GM23248 (cell line): ENCODE data around the gene RAD52. TPM values are rescaled to one million over a fixed set of nuclear protein-coding genes. Genes with fewer than 3 reads are reported as not detected.

Experiments
- DNase-seq: peaks from one replicate; pipeline ENCODE4 v3.0.0-alpha.2; 2015
- H2AFZ ChIP-seq: fragments of 200-600 bp; sonication (generic); 2 replicates; pipeline ENCODE4 v1.6.1; 2016; ENCODE audit warnings: antibody characterized with exemption
- H3F3A ChIP-seq: fragments of 200-600 bp; sonication (generic); 2 replicates; pipeline ENCODE4 v1.6.1; 2016; ENCODE audit warnings: mild to moderate bottlenecking, antibody characterized with exemption, mixed run types; ENCODE audit not compliant: insufficient read depth
- H3K27ac ChIP-seq: fragments of 200-600 bp; sonication (generic); 2 replicates; pipeline ENCODE4 v1.5.1; 2016; ENCODE audit warnings: mild to moderate bottlenecking
- H3K27me3 ChIP-seq: fragments of 200-600 bp; sonication (generic); replicated peaks from 2 replicates; pipeline ENCODE4 v1.6.1; 2016; ENCODE audit warnings: mild to moderate bottlenecking; ENCODE audit not compliant: insufficient read depth
- H3K36me3 ChIP-seq: fragments of 200-600 bp; sonication (generic); 2 replicates; pipeline ENCODE4 v1.6.1; 2016; ENCODE audit warnings: low read depth, mild to moderate bottlenecking
- H3K4me1 ChIP-seq: fragments of 200-600 bp; sonication (generic); 2 replicates; pipeline ENCODE4 v1.6.1; 2016; ENCODE audit warnings: mild to moderate bottlenecking; ENCODE audit not compliant: insufficient read depth
- H3K4me2 ChIP-seq: fragments of 200-600 bp; sonication (generic); one replicate; pipeline ENCODE4 v1.6.1; 2016; ENCODE audit warnings: mild to moderate bottlenecking; ENCODE audit not compliant: unreplicated experiment
- H3K4me3 ChIP-seq: fragments of 200-600 bp; sonication (generic); 2 replicates; pipeline ENCODE4 v1.5.1; 2016; ENCODE audit warnings: mild to moderate bottlenecking
- H3K79me2 ChIP-seq: fragments of 200-600 bp; sonication (generic); 2 replicates; pipeline ENCODE4 v1.6.1; 2016; ENCODE audit warnings: mild to moderate bottlenecking; ENCODE audit not compliant: insufficient read depth
- H3K9ac ChIP-seq: fragments of 200-600 bp; sonication (generic); 2 replicates; pipeline ENCODE4 v1.6.1; 2016; ENCODE audit warnings: mild to moderate bottlenecking
- H3K9me2 ChIP-seq: fragments of 200-600 bp; sonication (generic); 2 replicates; pipeline ENCODE4 v1.6.1; 2016; ENCODE audit warnings: mixed run types, mild to moderate bottlenecking, moderate library complexity; ENCODE audit not compliant: insufficient read depth
- H3K9me3 ChIP-seq: fragments of 200-600 bp; sonication (generic); one replicate; pipeline ENCODE4 v1.6.1; 2017; ENCODE audit warnings: low read depth
- H4K20me1 ChIP-seq: fragments of 200-600 bp; sonication (generic); 2 replicates; pipeline ENCODE4 v1.6.0; 2016; ENCODE audit not compliant: insufficient read depth
- EZH2 ChIP-seq: fragments of 200-600 bp; sonication (generic); IDR thresholded peaks from 2 replicates; pipeline ENCODE4 v1.6.1; 2018; ENCODE audit warnings: antibody characterized with exemption, mild to moderate bottlenecking; ENCODE audit not compliant: insufficient read depth, poor library complexity, severe bottlenecking
- EZH2phosphoT487 ChIP-seq: fragments of 200-600 bp; sonication (generic); IDR thresholded peaks from 2 replicates; pipeline ENCODE4 v1.6.1; 2018; ENCODE audit warnings: antibody characterized with exemption, moderate library complexity, mild to moderate bottlenecking, low read depth; ENCODE audit not compliant: insufficient read depth
- WGBS, 2 experiments: methylation state at CpG; one replicate each; pipeline ENCODE4 v1.1.6; 2015 to 2017; ENCODE audit warnings: low lambda C conversion rate in 2 of 2, low coverage in 1 of 2; ENCODE audit errors: missing lambda C conversion rate in 2 of 2; 5-methylcytosine and 5-hydroxymethylcytosine counted together
- in situ Hi-C: fragments of 300-500 bp; cut with MboI; formaldehyde crosslinking; loops from 2 replicates; pipeline ENCODE4 v1.15.0; 2020
- polyA plus RNA-seq: library from polyadenylated mRNA; unstranded; fragments of >200 nt; fragmentation: Nextera tagmentation; extraction: Ambion mirVana; gene quantifications from 2 replicates; pipeline ENCODE4 v1.2.1, GENCODE V29; 2016
- total RNA-seq: library from RNA; depleted of rRNA; stranded (reverse); fragments of >200 nt; shearing (Covaris generic); gene quantifications from 2 replicates; pipeline ENCODE4 v1.2.3, GENCODE V29; 2014

Gene RAD52
- total and polyA plus RNA-seq, 2 experiments from 2014 or later, result 7.4 to 20.0 TPM

GRCh38 chr12:992647-993046 is 43.2 kb upstream of the RAD52 start:
- no peak for DNase-seq
- H3K79me2 ChIP-seq, result peaks cover 73% of the 10 kb centered on the region
- 96 to 100% methylated on average over 1 of the region's 1 CpG for WGBS, 2 experiments

GRCh38 chr12:991350-992333 is 42.1 kb upstream of the RAD52 start:
- Histone ChIP-seq H3K4me2 (peak overlapping the region; percentile 89), H3K36me3 (no peaks in the 10 kb centered on the region), H3K9me2 (no peaks in the 10 kb centered on the region), H3F3A (peaks cover 47% of the 10 kb centered on the region), H3K27ac (peak overlapping the region; percentile 95), H4K20me1 (no peaks in the 10 kb centered on the region), H2AFZ (peak overlapping the region; percentile 68), H3K79me2 (peaks cover 63% of the 10 kb centered on the region), H3K9me3 (no peaks in the 10 kb centered on the region), H3K9ac (peak overlapping the region; percentile 99), H3K4me1 (peaks cover 33% of the 10 kb centered on the region), H3K4me3 (peak overlapping the region; percentile 74), H3K27me3 (no peaks in the 10 kb centered on the region)
- in situ Hi-C loops, result no loop called here
- no peak for TF ChIP-seq EZH2phosphoT487
- no peak for TF ChIP-seq EZH2
- 1 to 3% methylated on average over 12 to 46 of the region's 48 CpGs for WGBS, 2 experiments
- peak; percentile 56 for DNase-seq

More at GRCh38 chr12:992647-993046, 43.2 kb upstream of the RAD52 start:
- H3K9me3 ChIP-seq, result no peaks in the 10 kb centered on the region
- no peaks in the 10 kb centered on the region for H3K36me3 ChIP-seq
- no peaks in the 10 kb centered on the region for H3K9me2 ChIP-seq
- peaks cover 33% of the 10 kb centered on the region for H3K4me1 ChIP-seq
- H3K4me2 ChIP-seq, result peak overlapping the region; percentile 89
- TF ChIP-seq EZH2 (no peak), EZH2phosphoT487 (no peak)
- H2AFZ ChIP-seq, result no peak overlapping the region
- 0 out of 2 replicates have a peak, but pooled peaks cover 5% of the 10 kb centered on the region for H4K20me1 ChIP-seq
- in situ Hi-C loops, result no loop called here
- H3F3A ChIP-seq, result peaks cover 56% of the 10 kb centered on the region
- H3K4me3 ChIP-seq, result peak overlapping the region; percentile 74
- H3K27me3 ChIP-seq, result no peaks in the 10 kb centered on the region
- peak overlapping the region; percentile 95; the same call in 1 of the 2 replicates for H3K27ac ChIP-seq
- peak overlapping the region; percentile 99 for H3K9ac ChIP-seq

- Histone ChIP-seq H3K4me1 (peaks cover 33% of the 10 kb centered on the region), H3K36me3 (no peaks in the 10 kb centered on the region), H3K79me2 (peaks cover 58% of the 10 kb centered on the region), H3K4me3 (peak within 1 kb of the TSS; percentile 74), H2AFZ (peak within 1 kb of the TSS; percentile 70), H3K27ac (peak within 1 kb of the TSS; percentile 95), H3K4me2 (peak within 1 kb of the TSS; percentile 91), H3K27me3 (no peaks in the 10 kb centered on the region), H3K9me2 (no peaks in the 10 kb centered on the region), H3K9me3 (no peaks in the 10 kb centered on the region), H3F3A (peaks cover 39% of the 10 kb centered on the region), H3K9ac (peak within 1 kb of the TSS; percentile 99), H4K20me1 (no peaks in the 10 kb centered on the region)
- DNase-seq, result peak; percentile 94
- 1% methylated on average over 48 to 84 of the region's 87 CpGs for WGBS, 2 experiments
- in situ Hi-C loops, result no loop called here
- TF ChIP-seq EZH2, result no peak
- TF ChIP-seq EZH2phosphoT487, result no peak
Observed at GRCh38 chr12:990661-991349, 41.3 kb upstream of the RAD52 start, which contains the start of gene ERC1. ERC1 (plus strand) TSS chr12:991223; CDS start chr12:1027904, 36,681 bp downstream.
